AG04449 (cell line): ENCODE results near the gene TSPAN5.

ENCODE experiments used
- CTCF ChIA-PET: fragments of 350-600 bp; formaldehyde crosslinking; extraction: SDS; loops from one replicate; lab custom pipeline; 2021; ENCODE audit warnings: antibody characterized with exemption; lab: Yijun Ruan, JAX
- POLR2A ChIA-PET: fragments of 400-600, 350-600 bp; formaldehyde crosslinking; extraction: SDS; loops from one replicate; lab custom pipeline; 2020; ENCODE audit warnings: antibody characterized with exemption, inconsistent platforms; lab: Yijun Ruan, JAX
- DNase-seq: peaks from one replicate; pipeline ENCODE4 v3.0.0-alpha.2; 2010; ENCODE audit warnings: low read depth, low spot score
- H3K4me3 ChIP-seq: 2 replicates; pipeline ENCODE4 v1.5.1; 2011; ENCODE audit warnings: low read depth, mild to moderate bottlenecking, control low read depth, low read length
- CTCF ChIP-seq: IDR thresholded peaks from one replicate; pipeline ENCODE4 v1.5.1; 2011; ENCODE audit warnings: mild to moderate bottlenecking, moderate library complexity, low read length, control low read depth, inconsistent platforms; ENCODE audit not compliant: insufficient read depth; ENCODE audit errors: missing control alignments

Gene TSPAN5

DNA sequence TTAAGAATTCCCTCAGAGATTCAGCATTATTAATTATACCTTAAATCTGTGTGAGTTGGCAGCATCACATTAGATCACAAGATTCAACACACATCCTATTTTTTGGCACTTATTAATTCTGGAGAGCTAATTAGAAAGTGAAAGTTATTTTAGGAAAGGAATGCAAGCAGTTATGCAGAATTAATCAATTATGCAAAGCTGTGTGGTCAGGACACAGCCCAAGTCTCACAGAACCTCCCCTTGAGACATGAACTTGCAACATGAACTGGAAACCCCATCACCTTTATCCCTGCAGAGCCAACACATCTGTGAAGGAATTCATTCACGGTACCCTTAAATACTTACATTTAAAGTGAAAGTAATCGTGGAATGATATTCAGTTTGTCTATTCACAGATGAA is 80.5 kb downstream of the TSPAN5 start:
- no peak for TF ChIP-seq CTCF
- ChIA-PET POLR2A (no interaction called here), CTCF (no interaction called here)
- DNase-seq, result no peak
- H3K4me3 ChIP-seq, result no peak overlapping the region

- TF ChIP-seq CTCF, result no peak
- H3K4me3 ChIP-seq, result no peak overlapping the region
- POLR2A ChIA-PET, result no interaction called here
- CTCF ChIA-PET, result interaction anchor here (1.2 to 1.3 kb wide), 2 partner anchors 9 to 107 kb away, joined by 4 to 6 read pairs; no protein-coding TSS in a partner anchor
- no peak for DNase-seq
Observed at GRCh38 chr4:98574816-98575215, 83.6 kb downstream of the TSPAN5 start.

DNA sequence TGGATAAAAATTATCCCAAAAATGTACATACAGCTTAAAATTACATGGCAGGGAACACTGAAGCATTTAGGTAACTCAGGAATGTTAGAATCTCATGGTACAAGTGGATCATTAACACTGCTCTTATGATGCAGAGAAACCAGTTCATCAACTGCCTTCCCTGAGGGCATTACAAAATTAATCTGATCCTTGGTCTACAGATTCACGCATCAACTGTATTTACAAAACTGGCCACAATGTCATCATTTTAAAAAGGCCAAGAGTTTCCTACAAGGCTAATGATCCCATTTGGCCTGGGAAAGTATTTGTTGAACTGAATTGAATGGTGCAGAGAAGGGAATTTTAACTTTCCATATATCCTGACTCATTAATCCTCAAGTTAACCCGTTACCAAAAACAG is 84.6 kb downstream of the TSPAN5 start:
- DNase-seq, result no peak
- CTCF ChIA-PET, result no interaction called here
- no peak overlapping the region for H3K4me3 ChIP-seq
- TF ChIP-seq CTCF, result no peak
- POLR2A ChIA-PET, result no interaction called here

GRCh38 chr4:98572697-98573096 is 85.7 kb downstream of the TSPAN5 start:
- ChIA-PET POLR2A (no interaction called here), CTCF (no interaction called here)
- no peak for DNase-seq
- H3K4me3 ChIP-seq, result no peak overlapping the region
- TF ChIP-seq CTCF, result no peak

GRCh38 chr4:98571161-98571786 is 87.1 kb downstream of the TSPAN5 start:
- CTCF ChIA-PET, result no interaction called here
- TF ChIP-seq CTCF, result no peak
- POLR2A ChIA-PET, result no interaction called here
- DNase-seq, result no peak
- no peak overlapping the region for H3K4me3 ChIP-seq

GRCh38 chr4:98570151-98570797 is 88.1 kb downstream of the TSPAN5 start:
- ChIA-PET CTCF (interaction anchor here (1.4 kb wide), 1 partner anchor 64 kb away, joined by 3 read pairs; no protein-coding TSS in a partner anchor), POLR2A (no interaction called here)
- no peak for DNase-seq
- TF ChIP-seq CTCF, result no peak
- H3K4me3 ChIP-seq, result no peak overlapping the region
